Neuron (in vitro differentiated cells): ENCODE measurements around the gene COL25A1.
"Not testable (repeated sequence)": the region's sequence is repeated elsewhere in the genome, so short reads cannot be mapped to it uniquely, and the experiment has no call there.

Experiments used
- H2AFZ ChIP-seq: one replicate; pipeline ENCODE4 v1.6.1; 2013; ENCODE audit warnings: low read depth, mild to moderate bottlenecking, inconsistent platforms, low read length, moderate library complexity
- H3K27me3 ChIP-seq: one replicate; pipeline ENCODE4 v1.6.1; 2013; ENCODE audit warnings: low read length; ENCODE audit not compliant: insufficient read depth
- H3K36me3 ChIP-seq: one replicate; pipeline ENCODE4 v1.6.1; 2013; ENCODE audit warnings: low read length; ENCODE audit not compliant: insufficient read depth
- H3K4me1 ChIP-seq: one replicate; pipeline ENCODE4 v1.6.1; 2013; ENCODE audit warnings: low read length; ENCODE audit not compliant: insufficient read depth
- H3K4me3 ChIP-seq: 2 replicates; pipeline ENCODE4 v1.5.1; 2013; ENCODE audit warnings: mild to moderate bottlenecking, low read length, moderate library complexity
- H3K9me3 ChIP-seq: one replicate; pipeline ENCODE4 v1.6.1; 2013; ENCODE audit warnings: low read length

Gene COL25A1

DNA sequence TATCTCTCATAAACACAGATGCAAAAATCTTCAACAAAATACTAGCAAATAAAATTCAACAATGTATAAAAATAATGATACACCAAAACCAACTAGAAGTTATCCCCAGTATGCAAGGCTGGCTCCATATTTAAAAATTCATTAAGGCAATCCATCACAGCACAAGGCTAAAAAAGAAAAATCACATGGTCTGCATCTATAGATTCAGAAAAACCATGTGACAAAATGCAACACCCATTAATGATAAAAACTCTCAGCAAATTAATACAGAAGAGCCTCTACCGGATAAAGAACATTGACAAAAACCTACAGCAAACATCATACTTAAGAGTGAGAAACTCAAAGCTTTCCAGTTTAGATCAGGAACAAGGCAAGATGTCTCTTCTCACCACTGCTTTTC is 182.6 kb downstream of the COL25A1 start:
- Histone ChIP-seq H2AFZ (no peak overlapping the region), H3K9me3 (no peaks in the 10 kb centered on the region), H3K4me1 (no peaks in the 10 kb centered on the region), H3K4me3 (no peak overlapping the region), H3K27me3 (no peaks in the 10 kb centered on the region), H3K36me3 (no peaks in the 10 kb centered on the region)

DNA sequence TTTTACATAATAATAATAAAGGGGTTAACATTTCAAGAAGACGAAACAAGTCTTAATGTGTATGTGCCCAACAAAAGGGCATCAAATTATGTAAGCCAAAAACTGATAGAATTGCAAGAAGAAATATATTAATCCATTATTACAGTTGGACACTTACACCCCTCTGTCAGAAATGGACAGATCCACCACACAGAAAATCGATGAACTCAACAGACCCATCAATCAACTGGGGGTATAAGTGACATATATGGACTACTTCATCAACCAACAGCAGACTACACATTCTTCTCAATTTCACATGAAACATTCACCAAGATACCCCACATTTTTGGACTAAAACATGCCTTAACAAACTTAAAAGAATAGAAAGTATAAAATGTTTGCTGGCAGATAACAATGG is 183.8 kb downstream of the COL25A1 start:
- no peak overlapping the region for H2AFZ ChIP-seq
- no peaks in the 10 kb centered on the region for H3K9me3 ChIP-seq
- no peaks in the 10 kb centered on the region for H3K4me1 ChIP-seq
- H3K4me3 ChIP-seq: no peak overlapping the region
- H3K36me3 ChIP-seq: no peaks in the 10 kb centered on the region
- H3K27me3 ChIP-seq: no peaks in the 10 kb centered on the region

DNA sequence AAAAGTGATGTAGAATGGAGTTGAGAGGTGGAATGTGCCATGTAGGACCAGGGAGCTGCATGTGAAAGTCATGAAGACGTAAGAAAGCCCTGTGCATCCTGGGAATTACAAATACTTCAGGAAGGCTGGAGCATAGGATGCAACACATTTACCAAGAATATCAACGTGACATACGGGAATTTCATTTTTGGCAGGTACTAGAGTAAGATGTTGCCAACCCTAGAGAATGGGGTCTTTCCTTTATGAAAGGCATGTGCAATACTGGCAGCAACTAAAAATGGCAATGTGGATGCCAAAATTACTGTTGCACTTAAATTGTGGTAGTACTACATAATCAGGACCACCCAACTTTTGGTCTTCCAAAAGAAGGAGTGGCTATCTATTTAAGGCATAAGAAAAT is 188.0 kb downstream of the COL25A1 start:
- H3K9me3 ChIP-seq: no peaks in the 10 kb centered on the region
- H2AFZ ChIP-seq: no peak overlapping the region
- no peaks in the 10 kb centered on the region for H3K36me3 ChIP-seq
- H3K4me1 ChIP-seq: no peaks in the 10 kb centered on the region
- H3K27me3 ChIP-seq: no peaks in the 10 kb centered on the region
- H3K4me3 ChIP-seq: no peak overlapping the region

DNA sequence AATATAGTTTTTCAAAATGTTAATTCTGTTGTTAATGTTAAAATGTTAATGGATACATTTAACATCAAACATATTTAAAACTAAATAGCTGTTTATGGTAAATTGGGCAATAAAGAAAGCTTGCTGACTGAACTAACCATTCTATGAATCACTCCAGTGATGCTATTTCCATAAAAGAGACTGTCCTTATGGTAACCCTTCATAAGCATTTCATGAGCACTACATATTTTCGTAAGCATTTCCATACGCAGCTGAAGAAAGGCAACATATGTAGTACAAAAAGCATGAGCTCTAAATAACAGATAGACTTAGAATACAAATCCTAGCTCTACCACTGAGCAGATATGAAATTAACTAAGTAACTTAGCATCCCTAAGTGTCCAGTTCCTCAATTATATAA is 188.9 kb downstream of the COL25A1 start:
- H3K4me3 ChIP-seq: no peak overlapping the region
- H3K4me1 ChIP-seq: no peaks in the 10 kb centered on the region
- no peaks in the 10 kb centered on the region for H3K36me3 ChIP-seq
- no peaks in the 10 kb centered on the region for H3K9me3 ChIP-seq
- H3K27me3 ChIP-seq: no peaks in the 10 kb centered on the region
- H2AFZ ChIP-seq: no peak overlapping the region

DNA sequence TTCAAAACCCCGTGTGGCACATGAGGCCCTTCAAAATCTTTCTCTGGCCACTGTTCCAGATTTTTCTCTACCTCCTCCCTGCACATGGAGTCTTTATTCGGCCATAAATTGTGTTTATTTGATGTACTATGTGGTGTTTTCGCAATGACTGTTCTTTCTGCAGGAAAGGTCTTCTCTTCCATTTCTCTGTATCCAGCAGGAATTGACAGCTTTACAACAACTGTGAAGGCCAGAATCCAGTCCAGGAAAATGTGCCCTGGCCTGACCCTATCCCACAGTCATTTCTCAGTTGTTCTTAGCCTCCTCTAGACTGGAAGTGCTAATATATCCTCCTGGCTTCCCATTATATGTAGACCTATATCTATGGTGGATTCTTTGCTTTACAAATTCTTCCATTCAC is 191.4 kb downstream of the COL25A1 start:
- no peaks in the 10 kb centered on the region for H3K36me3 ChIP-seq
- no peak overlapping the region for H3K4me3 ChIP-seq
- H2AFZ ChIP-seq: no peak overlapping the region
- no peaks in the 10 kb centered on the region for H3K4me1 ChIP-seq
- H3K27me3 ChIP-seq: no peaks in the 10 kb centered on the region
- no peaks in the 10 kb centered on the region for H3K9me3 ChIP-seq

DNA sequence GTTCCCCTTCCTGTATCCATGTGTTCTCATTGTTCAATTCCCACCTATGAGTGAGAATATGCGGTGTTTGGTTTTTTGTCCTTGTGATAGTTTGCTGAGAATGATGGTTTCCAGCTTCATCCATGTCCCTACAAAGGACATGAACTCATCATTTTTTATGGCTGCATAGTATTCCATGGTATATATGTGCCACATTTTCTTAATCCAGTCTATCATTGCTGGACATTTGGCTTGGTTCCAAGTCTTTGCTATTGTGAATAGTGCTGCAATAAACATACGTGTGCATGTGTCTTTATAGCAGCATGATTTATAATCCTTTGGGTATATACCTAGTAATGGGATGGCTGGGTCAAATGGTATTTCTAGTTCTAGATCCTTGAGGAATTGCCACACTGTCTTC is 194.2 kb downstream of the COL25A1 start:
- not testable (repeated sequence) for H3K4me3 ChIP-seq, H2AFZ ChIP-seq, H3K9me3 ChIP-seq, H3K4me1 ChIP-seq, H3K27me3 ChIP-seq, H3K36me3 ChIP-seq

DNA sequence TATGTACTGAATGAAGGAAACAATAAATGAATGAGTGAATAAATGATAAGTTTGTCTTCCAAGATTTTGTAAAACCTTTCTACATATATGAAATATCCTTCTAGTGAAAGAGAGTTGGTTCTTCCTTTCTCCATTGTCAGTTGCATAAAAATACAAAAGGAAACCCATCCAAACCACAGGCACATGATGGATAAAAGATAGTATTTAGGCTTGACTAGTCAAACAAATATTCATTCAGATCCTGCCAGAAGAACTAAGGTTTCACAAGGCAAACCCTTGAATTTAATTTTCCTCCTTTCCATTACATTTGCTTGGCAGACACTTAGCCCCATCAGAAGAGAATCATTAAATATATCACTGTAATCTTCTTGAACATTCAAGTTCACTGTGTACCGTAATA is 208.4 kb downstream of the COL25A1 start:
- no peaks in the 10 kb centered on the region for H3K36me3 ChIP-seq
- no peak overlapping the region for H3K4me3 ChIP-seq
- H3K27me3 ChIP-seq: no peaks in the 10 kb centered on the region
- H3K4me1 ChIP-seq: peaks cover 9% of the 10 kb centered on the region
- H2AFZ ChIP-seq: no peak overlapping the region
- no peaks in the 10 kb centered on the region for H3K9me3 ChIP-seq

DNA sequence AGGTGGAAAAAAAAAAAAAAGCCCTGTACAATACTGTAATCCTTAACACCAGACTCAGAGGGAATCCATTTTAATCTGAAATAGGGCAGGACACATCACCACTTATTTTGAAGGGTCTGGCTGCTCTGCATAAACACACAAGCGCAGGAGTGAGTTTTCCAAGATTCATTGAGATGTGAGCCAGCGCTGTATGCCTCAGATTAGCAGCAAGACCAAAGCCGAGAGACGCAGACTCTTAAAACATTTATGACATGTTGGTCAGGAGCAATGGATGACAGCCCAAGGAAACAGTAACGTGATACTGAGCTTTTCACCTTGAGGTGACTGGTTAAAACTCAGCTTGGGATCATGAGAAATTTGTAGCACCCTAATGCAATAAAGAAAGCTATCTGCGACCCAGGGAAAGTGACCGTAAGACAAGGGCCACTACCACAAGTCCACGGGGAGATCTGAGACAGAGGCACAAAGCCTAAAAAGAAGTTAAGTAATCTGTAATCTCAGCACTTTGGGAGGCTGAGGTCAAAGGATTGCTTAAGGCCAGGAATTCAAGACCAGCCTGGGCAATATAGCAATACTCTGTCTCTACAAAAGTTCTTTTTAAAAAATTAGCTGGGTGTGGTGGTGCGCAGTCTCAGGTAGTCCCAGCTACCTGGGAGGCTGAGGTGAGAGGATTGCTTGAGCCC is 210.6 kb downstream of the COL25A1 start:
- Histone ChIP-seq H3K4me1 (peaks cover 15% of the 10 kb centered on the region), H2AFZ (no peak overlapping the region), H3K4me3 (no peak overlapping the region), H3K27me3 (no peaks in the 10 kb centered on the region), H3K36me3 (no peaks in the 10 kb centered on the region), H3K9me3 (no peaks in the 10 kb centered on the region)

DNA sequence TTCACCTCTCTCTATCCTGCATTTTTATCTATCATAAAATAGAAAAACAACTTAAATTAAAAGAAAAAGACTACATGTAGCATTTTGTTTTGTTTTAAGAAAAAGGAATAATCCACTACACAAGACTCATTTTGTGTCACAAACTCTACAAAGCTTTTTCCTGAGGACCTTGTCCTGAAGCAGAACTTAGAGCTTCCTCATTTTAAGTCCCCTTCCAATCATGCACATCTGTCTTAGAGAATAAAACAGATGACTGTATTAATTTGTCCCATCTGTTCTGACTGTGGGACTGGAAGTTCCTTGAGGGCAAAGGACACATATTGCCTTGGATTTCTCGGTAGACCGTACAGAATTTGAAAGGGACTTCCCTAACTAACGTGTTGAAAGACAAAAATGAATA is 218.5 kb downstream of the COL25A1 start:
- H3K4me3 ChIP-seq: no peak overlapping the region
- H3K4me1 ChIP-seq: peaks cover 8% of the 10 kb centered on the region
- no peaks in the 10 kb centered on the region for H3K27me3 ChIP-seq

DNA sequence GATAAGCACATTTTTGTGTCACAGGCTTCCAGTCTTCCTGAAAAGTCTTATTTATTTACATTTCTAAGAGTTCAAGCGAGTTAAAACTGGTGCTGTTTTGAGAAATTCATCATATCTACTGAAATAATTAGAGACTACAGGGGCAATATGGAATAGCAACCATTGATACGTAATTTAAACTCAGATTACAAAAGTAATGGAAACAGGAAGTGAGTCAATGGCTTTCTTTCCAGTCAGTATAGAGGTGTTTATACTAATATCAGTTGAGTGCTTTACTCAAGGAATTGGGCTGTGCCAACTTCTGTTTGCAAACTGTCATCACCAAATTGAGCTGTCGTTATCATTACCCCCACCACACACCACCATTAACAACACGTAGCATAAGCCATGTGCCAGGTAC is 222.7 kb downstream of the COL25A1 start:
- Histone ChIP-seq H3K27me3 (no peaks in the 10 kb centered on the region), H3K36me3 (no peaks in the 10 kb centered on the region), H3K4me3 (no peak overlapping the region), H2AFZ (no peak overlapping the region), H3K4me1 (no peaks in the 10 kb centered on the region), H3K9me3 (no peaks in the 10 kb centered on the region)

More for the DNA sequence above, 218.5 kb downstream of the COL25A1 start:
- Histone ChIP-seq H2AFZ (no peak overlapping the region), H3K9me3 (no peaks in the 10 kb centered on the region), H3K36me3 (no peaks in the 10 kb centered on the region)

DNA sequence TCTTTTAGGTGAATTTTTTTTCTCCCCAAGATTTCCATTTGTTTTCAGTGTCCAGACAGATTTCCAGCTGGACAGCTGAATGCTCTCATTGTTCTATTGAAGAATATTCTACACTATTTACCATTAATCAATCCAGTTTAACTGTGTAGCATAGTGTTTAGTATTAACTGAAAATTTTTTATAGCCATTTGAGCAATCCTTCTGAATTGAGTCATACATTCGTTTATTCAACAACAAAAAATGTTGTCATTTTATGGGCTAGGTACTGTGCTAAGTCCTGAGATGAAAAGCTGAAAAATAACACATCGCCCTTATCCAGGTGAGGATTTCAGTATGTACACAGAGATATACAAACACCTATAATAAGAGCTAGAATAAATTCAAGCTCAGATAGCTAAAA is 223.3 kb downstream of the COL25A1 start:
- no peaks in the 10 kb centered on the region for H3K36me3 ChIP-seq
- no peaks in the 10 kb centered on the region for H3K9me3 ChIP-seq
- H3K4me3 ChIP-seq: no peak overlapping the region
- no peaks in the 10 kb centered on the region for H3K27me3 ChIP-seq
- H2AFZ ChIP-seq: no peak overlapping the region
- H3K4me1 ChIP-seq: no peaks in the 10 kb centered on the region

DNA sequence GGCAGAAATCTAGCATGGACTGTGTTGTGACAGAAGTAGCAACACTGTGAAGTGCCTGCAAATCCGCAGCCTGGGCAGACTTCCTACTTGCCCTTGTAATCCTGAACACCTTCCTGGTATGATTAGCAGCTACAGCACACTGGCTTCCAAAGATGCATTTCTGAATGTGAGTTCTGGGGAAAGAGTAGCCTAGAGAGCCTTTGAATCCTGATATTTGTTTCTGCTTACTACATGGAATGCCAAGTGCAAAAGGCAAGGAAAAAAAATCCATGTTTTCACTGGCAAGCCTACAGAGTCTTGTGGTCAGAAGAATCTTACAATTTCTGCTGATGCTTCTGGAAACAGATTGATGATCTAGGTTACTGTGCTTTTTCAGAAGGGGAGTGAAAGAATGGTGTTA is 223.7 kb downstream of the COL25A1 start:
- no peak overlapping the region for H2AFZ ChIP-seq
- H3K36me3 ChIP-seq: no peaks in the 10 kb centered on the region
- H3K9me3 ChIP-seq: no peaks in the 10 kb centered on the region
- no peak overlapping the region for H3K4me3 ChIP-seq
- no peaks in the 10 kb centered on the region for H3K4me1 ChIP-seq
- H3K27me3 ChIP-seq: no peaks in the 10 kb centered on the region

DNA sequence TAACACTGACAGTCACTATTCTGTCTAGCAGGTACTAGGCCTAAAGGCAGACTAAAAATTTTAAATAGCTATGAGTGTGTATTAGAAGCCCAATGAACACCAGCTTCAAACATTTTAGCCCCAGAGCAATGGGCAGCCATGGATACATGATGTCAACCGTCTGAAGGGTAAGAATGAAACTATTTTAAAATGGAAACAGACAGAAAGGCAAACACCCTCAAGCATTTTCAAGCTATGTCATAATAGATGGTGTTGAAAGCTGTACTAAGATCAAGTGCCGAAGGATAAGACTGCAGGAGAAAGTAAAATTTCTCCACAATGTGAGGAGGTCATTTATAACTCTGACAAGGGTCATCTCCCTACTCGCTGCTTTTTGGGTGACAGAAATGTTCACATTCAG is 225.0 kb downstream of the COL25A1 start:
- Histone ChIP-seq H3K4me3 (no peak overlapping the region), H3K9me3 (no peaks in the 10 kb centered on the region), H2AFZ (no peak overlapping the region), H3K36me3 (no peaks in the 10 kb centered on the region), H3K27me3 (no peaks in the 10 kb centered on the region), H3K4me1 (no peaks in the 10 kb centered on the region)

DNA sequence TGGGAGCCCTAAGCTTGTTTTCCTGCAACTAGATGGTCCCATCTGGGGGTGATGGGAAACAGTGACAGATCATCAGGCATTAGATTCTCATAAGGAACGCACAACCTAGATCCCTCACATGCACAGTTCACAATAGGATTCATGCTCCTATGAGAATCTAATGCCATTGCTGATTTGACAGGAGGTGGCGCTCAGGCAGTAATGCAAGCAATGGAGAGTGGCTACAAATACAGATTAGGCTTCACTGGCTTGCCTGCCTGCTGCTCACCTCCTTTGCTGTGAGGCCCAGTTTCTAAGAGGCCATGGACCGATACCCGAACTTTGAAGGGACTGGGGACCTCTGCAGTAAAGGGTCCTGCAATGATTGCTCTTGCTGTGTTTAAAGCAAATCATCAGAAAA is 225.7 kb downstream of the COL25A1 start:
- H3K9me3 ChIP-seq, H3K4me3 ChIP-seq, H3K4me1 ChIP-seq, H3K36me3 ChIP-seq, H2AFZ ChIP-seq, H3K27me3 ChIP-seq: not testable (repeated sequence)
